Measurements from ENCODE around the gene CNTN6. TPM values are rescaled to one million over a fixed set of nuclear protein-coding genes. Genes with fewer than 3 reads are reported as not detected.

Gene CNTN6
- total RNA-seq, 4 donors from 2014 or later = not detected

- 49 to 67% methylated on average over 3 of the region's 3 CpGs for WGBS, 2 donors
- DNase-seq = no peak
- Histone ChIP-seq H3K27ac (no peak overlapping the region), H3K27me3 (no peaks in the 10 kb centered on the region), H3K4me3 (no peak overlapping the region), H3K36me3 (no peaks in the 10 kb centered on the region), H3K9me3 (no peaks in the 10 kb centered on the region), H3K4me1 (no peaks in the 10 kb centered on the region)
- intact Hi-C loops (cut with DNase I) = no loop called here
- TF ChIP-seq, protein P1, sequence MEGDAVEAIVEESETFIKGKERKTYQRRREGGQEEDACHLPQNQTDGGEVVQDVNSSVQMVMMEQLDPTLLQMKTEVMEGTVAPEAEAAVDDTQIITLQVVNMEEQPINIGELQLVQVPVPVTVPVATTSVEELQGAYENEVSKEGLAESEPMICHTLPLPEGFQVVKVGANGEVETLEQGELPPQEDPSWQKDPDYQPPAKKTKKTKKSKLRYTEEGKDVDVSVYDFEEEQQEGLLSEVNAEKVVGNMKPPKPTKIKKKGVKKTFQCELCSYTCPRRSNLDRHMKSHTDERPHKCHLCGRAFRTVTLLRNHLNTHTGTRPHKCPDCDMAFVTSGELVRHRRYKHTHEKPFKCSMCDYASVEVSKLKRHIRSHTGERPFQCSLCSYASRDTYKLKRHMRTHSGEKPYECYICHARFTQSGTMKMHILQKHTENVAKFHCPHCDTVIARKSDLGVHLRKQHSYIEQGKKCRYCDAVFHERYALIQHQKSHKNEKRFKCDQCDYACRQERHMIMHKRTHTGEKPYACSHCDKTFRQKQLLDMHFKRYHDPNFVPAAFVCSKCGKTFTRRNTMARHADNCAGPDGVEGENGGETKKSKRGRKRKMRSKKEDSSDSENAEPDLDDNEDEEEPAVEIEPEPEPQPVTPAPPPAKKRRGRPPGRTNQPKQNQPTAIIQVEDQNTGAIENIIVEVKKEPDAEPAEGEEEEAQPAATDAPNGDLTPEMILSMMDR (IDR thresholded peaks at IDR 0.05) = no peak
- no peak for TF ChIP-seq POLR2A (IDR thresholded peaks at IDR 0.05)
Observed at GRCh38 chr3:1444195-1444594, 351.4 kb downstream of the CNTN6 start.

DNA sequence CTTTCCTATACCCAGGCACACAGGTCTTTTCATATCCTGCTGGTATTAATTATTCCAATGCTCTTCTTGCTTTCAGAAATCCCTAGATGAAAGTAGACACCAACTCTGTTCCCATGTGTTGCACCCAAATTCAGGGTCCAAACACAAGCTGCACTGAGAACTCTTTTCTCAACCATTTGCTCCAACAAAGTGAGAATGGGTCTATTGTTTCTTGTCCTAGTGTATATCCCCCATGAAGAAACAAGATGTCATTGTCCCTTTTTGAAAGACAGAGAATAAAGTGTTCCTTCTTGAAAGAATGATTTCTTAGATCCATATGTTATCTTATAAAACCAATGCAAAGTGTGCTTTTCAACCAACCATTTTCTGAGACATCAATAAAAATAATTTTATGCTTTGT, 353.7 kb downstream of the CNTN6 start:
- intact Hi-C loops (cut with DNase I) = no loop called here
- H3K36me3 ChIP-seq = no peaks in the 10 kb centered on the region
- no peaks in the 10 kb centered on the region for H3K9me3 ChIP-seq
- TF ChIP-seq, protein P1 (IDR thresholded peaks at IDR 0.05) = no peak
- TF ChIP-seq POLR2A (IDR thresholded peaks at IDR 0.05) = no peak
- H3K4me3 ChIP-seq = no peak overlapping the region
- no peaks in the 10 kb centered on the region for H3K4me1 ChIP-seq
- no peak for DNase-seq
- H3K27me3 ChIP-seq = no peaks in the 10 kb centered on the region
- no peak overlapping the region for H3K27ac ChIP-seq

- Histone ChIP-seq H3K9me3 (no peaks in the 10 kb centered on the region), H3K4me3 (no peak overlapping the region), H3K4me1 (no peaks in the 10 kb centered on the region), H3K27ac (no peak overlapping the region), H3K27me3 (no peaks in the 10 kb centered on the region), H3K36me3 (no peaks in the 10 kb centered on the region)
- no peak for DNase-seq
- TF ChIP-seq, protein P1 (IDR thresholded peaks at IDR 0.05) = no peak
- no peak for TF ChIP-seq POLR2A (IDR thresholded peaks at IDR 0.05)
- WGBS, 2 donors = 19 to 73% methylated on average over 1 of the region's 1 CpG
- intact Hi-C loops (cut with DNase I) = no loop called here
Observed at GRCh38 chr3:1447452-1447851, 354.6 kb downstream of the CNTN6 start.

DNA sequence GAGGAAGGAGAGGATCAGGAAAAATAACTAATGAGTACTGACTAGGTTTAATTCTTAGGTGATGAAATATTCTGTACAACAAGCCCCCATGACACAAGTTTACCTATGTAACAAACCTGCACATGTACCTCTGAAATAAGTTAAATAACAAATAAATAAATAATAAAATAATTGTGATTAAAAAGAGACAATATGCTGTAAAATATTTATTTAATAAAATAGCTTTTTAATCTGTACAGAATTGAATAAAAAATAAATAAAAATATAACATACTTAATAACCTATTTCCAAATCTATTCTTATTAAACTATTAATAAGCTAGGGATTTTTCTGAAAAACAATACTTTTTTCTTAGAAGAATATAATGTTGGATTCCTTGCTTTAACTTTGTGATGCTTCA, 355.6 kb downstream of the CNTN6 start:
- H3K4me1 ChIP-seq = no peaks in the 10 kb centered on the region
- no peak for TF ChIP-seq POLR2A (IDR thresholded peaks at IDR 0.05)
- TF ChIP-seq, protein P1 (IDR thresholded peaks at IDR 0.05) = no peak
- H3K27ac ChIP-seq = no peak overlapping the region
- no peaks in the 10 kb centered on the region for H3K27me3 ChIP-seq
- H3K4me3 ChIP-seq = no peak overlapping the region
- H3K9me3 ChIP-seq = no peaks in the 10 kb centered on the region
- no peak for DNase-seq
- H3K36me3 ChIP-seq = no peaks in the 10 kb centered on the region
- intact Hi-C loops (cut with DNase I) = no loop called here

Small RNA genes within 50 kb of the gene (small RNA-seq; reads per million reads assigned to genes)
- gene CRB3P1 (0 reads per million in 4 donors), gene RN7SL120P (0 reads per million in 4 donors)
